Inferior parietal cortex (tissue), 1 donor: ENCODE measurements around the gene CHTF18.

ENCODE experiments used
- DNase-seq: peaks from one replicate; pipeline ENCODE4 v3.0.0-alpha.2; 2016; ENCODE audit errors: extremely low spot score

The CHTF18 gene

DNA sequence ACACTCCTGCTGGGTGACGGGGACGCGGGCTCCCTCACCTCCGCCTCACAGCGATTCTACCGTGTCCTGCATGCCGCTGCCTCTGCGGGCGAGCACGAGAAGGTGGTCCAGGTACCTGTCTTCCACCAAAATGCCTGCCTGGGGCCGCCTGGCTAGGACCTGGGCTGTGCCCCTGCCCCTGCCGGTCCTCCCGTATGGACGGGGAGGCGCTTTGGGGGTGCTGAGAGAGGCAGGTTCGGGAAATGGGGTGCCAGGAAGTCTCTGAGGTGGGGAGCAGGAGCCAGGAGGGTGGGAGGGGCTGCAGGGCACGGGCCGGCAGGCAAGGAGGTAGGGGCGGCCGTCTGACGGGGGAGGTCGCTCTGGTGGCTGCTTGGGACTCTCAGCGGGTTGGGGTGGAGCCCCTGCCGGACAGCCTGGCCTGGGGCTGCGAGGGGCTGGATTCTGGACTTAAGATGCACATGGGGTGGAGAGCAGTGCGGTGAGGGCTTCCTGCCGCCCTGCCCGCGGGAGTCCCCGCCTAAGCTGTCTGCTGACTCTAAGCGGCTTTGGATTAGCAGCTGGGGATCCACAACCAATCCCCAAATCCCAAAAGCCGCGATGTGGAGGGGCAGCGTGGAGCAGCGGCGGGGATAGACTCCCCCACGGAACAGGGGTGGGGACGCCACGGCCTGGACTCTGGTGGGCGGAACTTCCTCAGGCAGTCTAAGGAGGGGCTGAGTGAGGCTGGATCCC lies 5.8 kb downstream of the CHTF18 start:
- no peak for DNase-seq

DNA sequence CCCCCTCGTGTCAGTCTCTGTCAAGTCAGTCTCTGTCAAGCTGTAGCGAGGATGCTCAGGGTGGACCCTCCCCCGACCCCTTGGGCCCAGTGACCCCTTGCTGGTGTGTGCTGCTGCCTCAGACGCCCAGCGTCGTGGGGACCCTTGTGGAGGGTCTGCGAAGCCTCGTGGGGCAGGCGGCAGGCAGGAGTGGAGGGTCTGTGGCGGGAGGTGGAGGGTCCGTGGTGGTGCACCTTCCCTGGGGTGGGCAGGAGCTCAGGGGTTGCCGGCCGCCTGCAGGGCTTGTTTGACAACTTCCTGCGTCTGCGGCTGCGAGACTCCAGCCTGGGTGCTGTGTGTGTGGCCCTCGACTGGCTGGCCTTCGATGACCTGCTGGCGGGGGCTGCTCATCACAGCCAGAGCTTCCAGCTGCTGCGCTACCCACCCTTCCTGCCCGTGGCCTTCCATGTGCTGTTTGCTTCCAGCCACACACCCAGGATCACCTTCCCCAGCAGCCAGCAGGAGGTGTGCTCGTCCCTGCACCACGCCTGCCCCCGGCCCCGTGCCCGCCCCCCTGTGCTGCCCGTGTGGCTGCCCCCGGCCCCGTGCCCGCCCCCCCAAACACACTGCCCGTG lies 6.5 kb downstream of the CHTF18 start:
- no peak for DNase-seq

DNA sequence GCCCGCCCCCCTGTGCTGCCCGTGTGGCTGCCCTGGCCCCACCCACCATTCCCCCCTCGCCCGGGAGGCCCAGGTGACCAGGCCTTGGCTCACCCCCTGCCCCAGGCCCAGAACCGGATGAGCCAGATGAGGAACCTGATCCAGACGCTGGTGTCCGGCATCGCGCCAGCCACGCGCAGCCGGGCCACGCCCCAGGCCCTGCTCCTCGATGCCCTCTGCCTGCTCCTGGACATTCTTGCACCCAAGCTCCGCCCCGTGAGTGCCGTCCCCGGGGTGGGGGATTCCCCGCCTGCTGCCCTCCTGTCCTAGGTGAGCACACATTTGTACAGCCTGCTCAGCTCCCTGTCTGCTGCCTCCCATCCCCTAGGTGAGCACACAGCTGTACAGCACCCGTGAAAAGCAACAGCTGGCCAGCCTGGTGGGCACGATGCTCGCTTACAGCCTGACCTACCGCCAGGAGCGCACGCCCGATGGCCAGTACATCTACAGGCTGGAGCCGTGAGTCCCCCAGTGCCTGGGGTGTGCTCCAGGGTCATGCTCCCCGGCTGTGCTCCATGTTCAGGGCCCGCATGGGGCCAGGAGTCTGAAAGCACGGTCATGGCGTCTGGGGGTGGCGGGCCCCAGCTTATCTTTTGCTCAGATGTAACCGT lies 7.3 kb downstream of the CHTF18 start:
- no peak for DNase-seq

DNA sequence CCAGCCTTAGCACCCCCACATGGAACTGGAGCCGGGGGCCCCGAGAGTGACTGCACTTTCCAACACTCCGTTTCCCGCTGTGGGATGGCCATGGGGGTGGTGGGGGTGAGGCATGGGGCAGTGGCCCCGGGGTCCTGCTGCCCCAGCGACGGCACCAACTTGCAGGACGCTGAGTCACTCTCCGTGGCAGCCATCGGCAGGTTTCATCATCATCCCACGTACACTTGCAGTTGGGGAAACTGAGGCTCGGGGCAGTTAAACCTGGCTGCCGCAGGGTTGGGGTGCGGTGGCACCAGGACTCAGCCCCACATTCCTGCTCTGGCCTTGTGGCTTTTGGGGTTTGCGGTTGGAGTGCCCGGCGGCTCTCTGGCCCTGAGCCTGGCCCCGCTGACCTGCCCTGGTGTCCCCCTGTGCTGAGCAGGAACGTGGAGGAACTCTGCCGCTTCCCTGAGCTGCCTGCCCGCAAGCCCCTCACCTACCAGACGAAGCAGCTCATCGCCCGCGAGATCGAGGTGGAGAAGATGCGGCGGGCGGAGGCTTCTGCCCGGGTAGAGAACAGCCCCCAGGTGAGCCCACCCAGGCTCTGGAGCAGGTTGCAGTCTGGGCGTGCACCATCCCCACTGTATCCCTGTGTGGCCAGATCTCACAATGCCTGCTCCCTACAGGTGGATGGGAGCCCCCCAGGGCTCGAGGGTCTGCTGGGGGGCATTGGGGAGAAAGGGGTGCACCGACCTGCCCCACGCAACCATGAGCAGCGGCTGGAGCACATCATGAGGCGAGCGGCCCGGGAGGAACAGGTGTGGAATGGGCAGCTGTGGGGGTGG lies 8.1 kb downstream of the CHTF18 start:
- DNase-seq = no peak

DNA sequence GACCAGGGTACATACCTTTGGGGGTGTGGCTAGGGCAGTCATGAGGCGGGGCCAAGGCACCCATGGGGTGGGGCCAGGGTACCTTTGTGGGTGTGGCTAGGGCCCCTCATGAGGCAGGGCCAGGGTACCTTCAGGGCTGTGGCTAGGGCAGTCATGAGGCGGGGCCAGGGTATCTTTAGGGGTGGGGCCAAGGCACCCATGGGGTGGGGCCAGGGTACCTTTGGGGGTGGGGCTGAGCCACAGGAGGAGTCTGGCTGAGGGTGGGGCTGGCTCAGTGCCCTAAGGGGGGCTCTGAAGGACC lies 8.7 kb downstream of the CHTF18 start:
- DNase-seq = no peak

DNA sequence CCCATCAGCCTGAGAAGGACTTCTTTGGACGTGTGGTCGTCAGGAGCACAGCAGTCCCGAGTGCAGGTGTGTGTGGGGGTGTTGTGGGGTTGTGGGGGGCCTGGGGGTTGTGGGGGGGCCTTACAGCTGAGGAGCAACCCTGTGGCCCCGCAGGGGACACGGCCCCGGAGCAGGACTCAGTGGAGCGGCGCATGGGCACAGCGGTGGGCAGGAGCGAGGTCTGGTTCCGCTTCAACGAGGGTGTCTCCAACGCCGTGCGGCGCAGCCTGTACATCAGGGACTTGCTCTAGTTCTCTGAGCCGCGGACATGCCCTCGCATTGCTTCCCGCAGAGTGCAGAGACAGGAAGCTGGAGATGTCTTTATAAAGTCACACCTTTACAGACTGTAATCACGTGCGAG lies 9.3 kb downstream of the CHTF18 start:
- no peak for DNase-seq

DNA sequence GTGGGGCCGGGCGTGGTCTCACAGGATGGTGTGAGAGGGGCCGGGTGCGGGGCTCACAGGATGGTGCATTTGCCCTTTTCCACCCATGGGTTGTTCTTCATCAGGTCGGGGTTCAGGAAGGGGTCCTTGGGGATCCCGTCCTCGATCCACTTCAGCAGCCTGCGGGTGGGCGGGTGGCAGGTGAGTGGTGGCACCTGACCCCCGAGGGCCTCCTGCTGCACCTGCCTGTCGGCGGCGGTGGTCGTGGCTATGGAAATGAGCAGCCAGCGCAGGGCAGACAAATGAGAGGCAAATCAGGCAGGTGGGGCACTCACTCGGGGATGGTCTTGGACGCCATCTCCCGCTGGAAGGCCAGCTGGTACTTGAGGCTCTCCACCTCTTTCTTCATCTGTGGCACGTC lies 10.2 kb downstream of the CHTF18 start:
- DNase-seq = no peak

DNA sequence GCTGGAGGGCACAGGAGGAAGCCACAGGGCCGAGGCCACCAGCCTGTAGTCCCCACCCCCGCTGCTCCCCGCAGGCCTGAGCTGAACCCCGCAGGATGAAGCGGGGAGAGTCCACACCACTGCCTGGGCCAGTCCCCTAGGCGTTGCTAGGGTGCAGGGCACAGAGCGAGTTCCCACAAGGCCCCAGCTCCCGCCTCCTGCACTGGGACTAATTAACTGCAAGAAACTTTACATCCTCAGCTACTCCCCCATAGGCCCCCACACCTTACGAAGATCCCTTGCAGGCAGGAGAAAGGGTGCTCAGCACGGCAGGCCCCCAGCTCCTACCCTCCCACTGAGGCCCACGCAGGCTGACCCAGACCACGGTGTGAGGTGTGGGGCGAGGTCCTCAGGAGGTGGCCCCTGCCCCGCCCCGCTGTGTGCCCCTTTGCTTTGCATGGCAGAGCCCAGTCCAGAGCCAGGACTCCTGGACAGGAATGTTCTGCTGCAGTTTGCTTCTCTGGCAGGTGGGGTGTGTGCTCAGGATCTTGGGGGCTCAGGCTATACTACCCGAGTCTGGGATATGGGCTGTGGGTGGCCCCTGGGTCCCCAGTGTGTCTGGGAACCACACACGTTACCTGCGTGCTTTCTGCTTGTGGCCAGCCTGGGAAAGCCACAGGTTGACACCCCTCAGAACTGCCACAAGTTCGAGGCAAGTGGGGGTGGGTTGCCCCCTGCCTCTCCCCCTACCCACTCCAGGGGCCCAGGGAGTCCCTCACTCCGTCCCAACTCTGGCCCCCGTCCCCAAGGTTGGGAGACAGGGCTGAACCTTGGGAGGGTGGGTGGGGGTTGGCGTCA lies 10.9 kb downstream of the CHTF18 start:
- no peak for DNase-seq

DNA sequence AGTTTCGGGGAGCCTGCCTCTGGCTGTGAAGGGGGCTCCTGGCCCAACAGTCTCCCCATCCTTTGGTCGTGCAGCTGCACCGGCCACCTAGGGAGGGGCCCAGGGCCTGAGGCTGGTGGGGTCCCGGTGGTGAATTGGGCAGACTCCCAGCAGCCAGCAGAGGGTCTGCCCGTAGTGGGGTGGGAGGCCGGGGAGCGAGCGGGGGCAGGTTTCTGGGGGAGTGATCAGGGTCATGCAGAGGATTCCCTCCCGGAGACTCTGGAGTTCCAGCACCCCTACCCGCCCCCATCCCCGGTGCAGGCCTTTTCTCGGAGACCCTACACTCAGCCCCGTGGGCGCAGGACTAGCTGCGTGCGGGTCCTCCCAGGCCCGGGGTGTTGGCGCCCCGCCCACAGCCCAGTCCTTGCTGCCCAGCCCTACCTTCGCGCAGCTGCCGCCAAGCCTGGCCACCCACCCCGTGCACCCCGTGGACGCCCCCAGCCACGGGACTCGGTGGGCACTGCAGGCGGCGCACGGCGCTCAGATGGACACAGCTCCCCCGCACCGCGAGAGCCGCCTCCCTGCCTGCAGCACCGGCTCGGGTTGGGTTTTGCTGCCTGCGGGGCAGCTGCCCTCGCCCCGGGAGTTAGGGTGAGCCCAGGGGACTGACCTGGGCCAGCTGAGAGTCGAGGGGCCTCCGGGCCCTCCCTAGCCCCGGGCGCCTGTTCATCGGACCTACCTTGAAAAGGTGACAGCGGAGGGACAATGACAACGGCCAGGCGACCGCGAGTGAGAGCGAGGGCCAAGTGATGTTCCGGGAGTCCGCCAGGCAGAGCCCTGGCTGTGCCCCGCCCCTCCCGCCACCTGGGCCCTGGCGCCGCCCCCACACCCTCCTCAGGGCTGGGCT lies 11.8 kb downstream of the CHTF18 start, which contains the start of gene GNG13:
TSS of gene GNG13 (minus strand) at position 787 of the 886 bp plus-strand sequence. CDS start 1,657 bp downstream, outside the sequence.
- no peak for DNase-seq

DNA sequence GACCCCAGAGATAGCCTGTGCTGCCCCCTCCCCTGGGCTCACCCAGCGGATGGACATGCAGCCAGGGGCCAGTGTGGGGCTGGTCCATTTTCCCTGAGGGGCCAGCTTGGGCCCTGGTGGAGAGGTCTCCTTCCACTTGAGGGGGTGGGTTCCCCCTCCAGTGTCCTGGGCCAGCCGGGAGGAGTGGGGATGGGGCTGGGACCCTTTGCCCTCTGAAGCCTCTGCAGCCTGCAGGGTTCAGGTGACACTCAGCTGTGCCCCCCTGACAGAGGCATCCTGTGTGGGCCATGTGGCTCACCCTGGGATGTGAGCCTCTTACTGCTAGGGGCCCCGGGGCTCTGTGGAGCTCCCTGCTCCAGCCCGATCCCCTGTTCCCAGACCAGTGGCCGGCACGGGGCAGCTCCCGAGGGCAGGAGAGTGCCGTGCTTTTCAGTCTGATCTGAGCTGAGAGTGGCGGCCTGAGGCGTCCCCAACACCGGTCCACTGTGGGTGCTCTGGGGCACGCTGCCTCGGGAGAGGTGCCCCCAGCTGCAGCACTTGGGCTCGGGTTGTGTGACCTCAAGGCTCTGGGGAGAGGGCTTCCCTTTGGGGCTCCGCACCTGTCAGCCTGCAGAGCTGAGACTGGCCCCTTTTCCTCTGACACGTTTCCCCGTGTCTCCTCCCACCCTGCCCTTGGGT lies 12.6 kb downstream of the CHTF18 start:
- no peak for DNase-seq

DNA sequence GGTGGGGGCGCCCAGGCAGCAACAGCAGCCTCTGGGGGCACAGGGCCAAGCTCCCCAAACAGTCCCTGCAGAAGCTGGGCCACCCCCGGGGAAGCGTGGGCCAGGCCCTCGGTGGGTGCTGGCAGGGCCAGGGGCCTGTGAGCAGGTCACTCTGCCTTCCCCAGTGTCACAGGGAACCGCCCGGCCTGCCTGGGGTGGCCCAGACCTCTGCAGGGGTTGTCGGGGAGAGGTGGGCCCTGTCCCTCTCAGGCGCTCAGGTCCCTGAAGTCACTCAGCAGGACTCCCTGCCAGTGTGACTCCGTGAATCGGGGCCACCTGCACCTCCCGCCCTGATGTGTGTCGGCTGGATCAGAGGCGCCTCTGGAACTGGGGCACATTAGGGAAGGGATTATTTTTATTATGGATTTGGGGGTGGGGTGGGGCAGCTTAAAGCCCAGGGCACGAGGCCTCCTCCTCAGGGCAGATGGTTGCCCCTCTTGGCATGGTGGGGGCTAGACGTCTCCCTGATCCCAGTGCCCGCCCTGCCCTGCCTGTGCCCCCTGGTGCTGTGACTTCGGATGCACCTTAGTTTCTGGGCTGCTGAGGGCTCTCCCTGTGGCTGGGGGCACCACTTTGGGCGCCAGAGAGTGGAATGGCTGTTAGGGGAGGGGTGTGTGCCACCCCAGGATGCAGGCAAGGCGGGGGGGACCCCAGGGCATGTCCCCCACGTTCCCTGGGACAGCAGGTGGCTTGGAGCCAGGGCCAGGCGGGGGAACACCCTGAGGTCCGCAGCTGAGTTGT lies 13.4 kb downstream of the CHTF18 start:
- no peak for DNase-seq

DNA sequence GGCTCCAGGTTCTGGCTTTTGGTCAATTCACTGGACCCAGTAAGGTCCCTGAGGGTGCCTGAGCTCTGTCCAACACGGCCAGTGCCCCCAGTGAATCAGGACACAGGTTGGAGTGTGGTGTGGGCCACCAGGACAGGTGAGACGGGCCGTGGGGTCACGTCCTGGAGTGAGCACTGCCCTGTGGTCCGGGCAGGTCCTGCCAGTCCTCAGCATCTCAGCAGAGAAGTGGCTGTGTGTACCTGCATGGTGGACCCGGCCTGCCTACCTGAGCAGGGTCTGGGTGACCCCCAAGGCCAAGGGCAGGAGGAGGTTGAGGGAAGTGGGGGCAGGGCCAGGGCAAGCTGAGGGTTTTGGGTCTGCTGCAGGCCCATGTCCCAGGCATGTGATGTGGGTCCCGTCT lies 14.0 kb downstream of the CHTF18 start:
- no peak for DNase-seq

DNA sequence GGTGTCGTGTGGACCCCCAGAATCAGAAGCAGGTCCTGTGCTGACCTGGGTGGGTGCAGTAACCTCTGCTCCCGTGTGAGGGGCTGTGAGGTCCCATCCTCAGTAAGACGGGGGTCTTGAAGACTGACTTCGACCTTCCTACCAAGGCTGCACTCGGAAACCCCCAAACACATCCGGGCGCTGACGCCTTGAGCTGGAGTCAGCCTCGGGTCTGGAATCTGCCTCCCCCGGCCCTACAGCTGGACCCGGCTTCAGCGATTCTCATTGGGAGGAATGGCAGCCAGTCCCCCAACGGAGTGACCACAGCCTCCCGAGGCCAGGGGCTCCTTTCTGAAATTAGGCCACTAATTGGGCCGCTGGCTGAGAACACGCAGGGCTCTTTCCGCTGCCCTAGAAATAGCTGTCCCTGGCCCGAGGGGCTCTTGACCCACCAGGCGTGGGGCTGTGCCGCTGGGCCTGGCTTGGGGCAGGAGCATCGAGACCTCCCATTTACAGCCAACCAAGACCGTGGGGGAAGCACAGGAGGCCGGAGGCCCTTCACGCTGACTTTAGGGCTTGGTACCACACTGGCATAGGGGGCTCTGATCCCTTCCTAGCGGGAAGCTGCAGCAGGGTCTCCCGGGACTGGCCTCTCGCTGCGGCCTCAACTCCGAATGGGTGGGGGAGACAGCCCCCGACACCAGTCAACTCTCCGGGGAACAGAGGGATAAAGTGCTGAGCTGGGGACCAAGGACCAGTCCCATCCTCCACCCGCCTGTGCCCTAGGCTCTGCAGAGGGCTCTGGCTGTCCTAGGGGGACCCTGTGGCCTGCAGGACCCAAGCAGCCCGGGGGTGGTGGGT lies 14.7 kb downstream of the CHTF18 start:
- no peak for DNase-seq

DNA sequence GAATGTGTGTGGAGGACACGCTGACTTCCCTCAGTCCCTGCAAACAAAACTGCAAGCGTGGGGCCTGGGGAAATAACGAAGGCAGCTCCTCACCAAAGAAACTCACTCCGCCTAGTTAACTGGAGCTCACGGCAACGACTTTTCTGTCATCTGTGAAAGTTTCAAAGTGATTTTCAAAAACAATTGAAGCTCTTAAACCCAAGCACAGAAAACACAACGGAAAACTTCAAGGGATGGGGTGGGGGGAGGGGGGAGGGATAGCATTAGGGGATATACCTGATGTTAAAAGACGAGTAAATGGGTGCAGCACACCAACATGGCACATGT lies 15.3 kb downstream of the CHTF18 start:
- no peak for DNase-seq

DNA sequence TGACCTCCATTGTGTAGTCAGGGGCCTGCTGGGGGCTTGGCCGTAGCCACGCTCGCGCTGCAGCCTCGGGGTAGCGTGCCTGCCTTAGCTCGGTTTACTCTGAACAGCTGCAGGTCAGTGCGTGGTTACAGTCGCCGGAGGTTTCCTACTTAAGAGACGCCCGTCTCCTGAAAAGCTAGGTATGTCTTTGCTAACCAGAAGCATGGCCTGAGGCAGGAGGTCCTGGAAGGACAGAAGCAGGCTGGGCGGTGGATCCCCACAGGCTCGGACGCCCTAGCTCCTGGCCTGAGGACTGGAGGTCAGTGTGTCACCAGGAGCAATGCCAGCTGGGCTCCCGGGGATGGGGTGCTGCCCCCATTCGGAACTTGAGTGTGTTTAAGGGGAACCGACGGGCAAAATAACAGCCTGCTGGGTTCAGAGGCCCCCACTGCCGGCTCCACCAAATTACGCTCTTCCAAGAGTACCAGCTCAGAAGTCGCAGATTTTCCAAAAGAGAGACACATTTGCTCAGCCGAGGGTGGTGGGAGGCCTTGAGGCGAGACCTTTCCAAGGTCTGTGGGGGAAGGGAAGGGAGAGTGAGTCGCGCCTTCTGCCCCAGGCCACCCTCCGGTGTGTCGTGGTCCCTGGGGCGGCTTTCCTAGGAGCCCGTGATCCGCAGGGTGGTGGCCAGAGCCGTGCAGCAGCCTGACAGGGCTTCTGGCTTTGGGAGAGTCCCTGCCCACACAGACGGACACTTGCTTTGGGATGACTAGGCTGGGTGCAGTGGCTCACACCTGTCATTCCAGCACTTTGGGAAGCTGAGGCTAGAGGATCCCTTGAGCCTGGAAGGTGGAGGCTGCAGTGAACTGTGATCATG lies 16.0 kb downstream of the CHTF18 start:
- no peak for DNase-seq

DNA sequence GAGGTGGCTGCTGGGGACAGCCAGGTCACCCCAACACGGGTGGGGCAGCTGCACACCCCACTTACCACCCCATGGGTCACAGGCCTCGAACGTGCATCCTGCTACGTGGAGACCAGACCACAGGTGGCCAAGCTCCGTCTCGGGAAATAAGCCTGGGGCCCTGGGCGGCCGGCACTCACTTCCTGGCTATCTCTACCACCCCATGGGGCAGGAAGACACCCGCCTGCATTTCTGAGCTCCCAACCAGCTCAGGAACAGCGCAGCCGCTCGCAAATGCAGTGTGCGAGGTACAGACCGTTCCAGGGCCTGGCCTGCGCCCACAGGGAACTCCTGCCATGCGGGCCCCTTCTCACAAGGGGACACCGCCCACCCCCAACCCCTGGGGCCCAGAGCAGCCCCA lies 17.1 kb downstream of the CHTF18 start:
- DNase-seq = no peak

DNA sequence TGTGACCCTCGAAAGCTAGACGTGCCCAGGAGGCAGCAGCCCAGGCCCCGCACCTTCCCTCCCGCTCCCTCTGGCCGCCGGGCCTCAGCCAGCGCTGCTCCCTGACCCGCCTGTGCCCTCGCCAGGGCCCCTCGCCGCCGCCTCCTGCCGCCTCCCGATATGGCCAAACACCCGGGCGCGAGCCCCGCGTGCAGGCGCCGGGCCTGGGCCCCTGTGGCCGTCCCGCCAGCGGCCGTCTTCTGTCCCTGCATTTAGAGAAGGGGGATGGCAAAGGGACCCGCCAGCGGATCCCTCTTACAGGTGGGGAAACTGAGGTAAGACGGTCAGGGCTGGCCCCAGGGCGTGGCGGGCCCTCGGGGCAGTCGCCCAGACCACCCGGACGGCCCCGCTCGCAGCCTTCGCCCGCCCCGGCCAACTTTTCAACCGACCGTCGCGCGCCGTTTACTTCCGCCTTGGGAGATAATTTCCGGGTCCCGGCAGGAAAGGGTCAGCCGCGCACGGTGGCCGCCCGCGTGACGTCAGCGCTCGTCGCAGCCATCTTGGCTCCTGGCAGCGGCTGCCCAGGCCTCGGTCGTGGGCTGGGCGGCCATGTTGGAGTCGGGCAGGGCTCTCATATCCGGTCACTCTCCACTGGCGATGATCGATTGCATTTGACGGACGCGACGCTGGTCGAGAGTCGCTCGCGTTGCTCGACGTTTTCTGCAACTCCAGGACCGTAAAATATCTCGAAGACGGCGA lies 19.1 kb downstream of the CHTF18 start:
- peak; percentile 92 for DNase-seq
